IgD-negative memory B cell (primary cell): ENCODE measurements around the gene XPA. TPM values are rescaled to one million over a fixed set of nuclear protein-coding genes. Genes with fewer than 3 reads are reported as not detected.
"Not testable (repeated sequence)": the region's sequence is repeated elsewhere in the genome, so short reads cannot be mapped to it uniquely, and the experiment has no call there.

Experiments used
- H3K27ac Mint-ChIP-seq, 3 donors: one replicate each; pipeline ENCODE4 v1.8.0; 2020 to 2022; ENCODE audit warnings: mild to moderate bottlenecking in 3 of 3, mixed read lengths in 3 of 3, moderate library complexity in 1 of 3
- H3K27me3 Mint-ChIP-seq: one replicate; pipeline ENCODE4 v1.8.0; 2021; ENCODE audit warnings: mixed read lengths
- H3K36me3 Mint-ChIP-seq: one replicate; pipeline ENCODE4 v1.8.0; 2020; ENCODE audit warnings: mild to moderate bottlenecking, mixed read lengths
- H3K4me1 Mint-ChIP-seq, 3 donors: one replicate each; pipeline ENCODE4 v1.8.0; 2020 to 2022; ENCODE audit warnings: mixed read lengths in 3 of 3, mild to moderate bottlenecking in 1 of 3
- H3K4me3 Mint-ChIP-seq, 4 donors: one replicate each; pipeline ENCODE4 v1.8.0; 2020 to 2022; ENCODE audit warnings: mild to moderate bottlenecking in 4 of 4, mixed read lengths in 4 of 4, moderate library complexity in 3 of 4
- H3K9me3 Mint-ChIP-seq, 3 donors: one replicate each; pipeline ENCODE4 v1.8.0; 2020 to 2021; ENCODE audit warnings: mixed read lengths in 3 of 3, mild to moderate bottlenecking in 1 of 3
- polyA plus RNA-seq: library from polyadenylated mRNA; unstranded; fragments of 300-500 nt; fragmentation: Illumina TruSeq; gene quantifications from one replicate; pipeline ENCODE4 v1.2.3, GENCODE V29; 2021

The XPA gene
- polyA plus RNA-seq, 1 donor from 2014 or later: 33.6 TPM

DNA sequence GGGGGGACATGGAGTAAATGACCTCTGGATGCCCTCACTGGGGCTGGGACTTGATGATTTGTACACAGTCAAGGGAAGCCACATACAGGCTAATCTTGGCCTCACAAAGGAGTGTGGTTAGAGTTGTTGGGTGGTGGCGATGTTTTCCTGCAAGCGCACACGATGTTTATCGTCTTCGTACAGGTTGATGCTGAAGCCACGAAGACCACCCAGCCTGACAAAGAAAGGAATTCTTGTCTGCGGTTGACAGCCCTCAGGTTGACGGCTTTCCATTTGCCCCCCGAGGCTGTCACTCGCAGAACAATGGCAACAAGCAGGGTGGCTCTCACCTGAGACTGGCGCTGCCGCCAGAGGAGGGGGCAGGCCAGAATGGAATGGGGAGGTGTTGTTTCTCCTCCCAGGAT is 14.1 kb upstream of the XPA start:
- Mint-ChIP-seq H3K36me3 (no peaks in the 10 kb centered on the region), H3K9me3 (no peaks in the 10 kb centered on the region), H3K4me3 (no peak overlapping the region), H3K27ac (peak overlapping the region in 1 of 3 donors; percentile 31), H3K4me1 (peaks cover 0 to 3% (median 0%) of the 10 kb centered on the region in 3 donors), H3K27me3 (peaks cover 9% of the 10 kb centered on the region)

DNA sequence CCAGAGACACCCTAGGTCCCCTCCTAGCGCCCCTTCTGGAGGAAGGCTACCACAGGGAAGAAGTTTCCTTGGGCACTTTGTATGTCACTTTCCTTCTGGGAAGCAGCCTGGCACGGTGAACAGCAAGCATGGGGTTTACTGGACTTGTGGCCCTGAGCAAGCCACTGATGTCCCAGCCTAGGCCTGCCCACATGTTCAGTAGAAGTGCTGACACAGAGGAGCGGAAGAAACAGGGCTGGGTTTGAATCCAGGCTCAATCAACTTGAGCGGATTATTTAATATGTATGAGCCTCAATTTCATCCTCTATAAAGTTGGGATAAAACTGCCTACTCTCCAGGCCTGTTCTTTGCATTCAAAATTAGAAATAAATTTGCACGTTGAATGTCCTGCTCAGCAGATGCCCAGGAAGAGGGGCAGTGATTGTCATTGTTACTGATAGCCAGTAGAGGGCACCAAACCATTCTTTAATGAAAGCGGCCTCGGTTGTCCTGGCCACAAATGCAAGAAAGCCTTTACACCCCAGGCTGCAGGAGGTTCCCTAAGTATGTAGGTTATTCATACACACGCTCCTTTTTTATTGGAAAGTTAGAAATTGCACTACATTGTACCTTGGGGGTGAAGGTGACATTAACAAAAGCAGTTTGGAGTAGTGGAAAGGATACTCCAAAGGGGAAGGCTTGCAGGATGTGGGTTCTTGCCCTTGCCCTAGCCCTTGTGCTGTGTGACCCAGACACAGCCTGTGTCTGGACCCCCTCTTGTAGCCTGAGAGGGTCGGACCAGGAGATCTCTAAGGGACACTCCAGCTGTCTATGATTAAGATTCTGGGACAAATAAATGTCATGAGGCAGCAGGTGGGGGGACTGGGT is 13.4 kb upstream of the XPA start:
- H3K9me3 Mint-ChIP-seq: no peaks in the 10 kb centered on the region
- H3K27me3 Mint-ChIP-seq: peaks cover 8% of the 10 kb centered on the region
- H3K27ac Mint-ChIP-seq: peak overlapping the region in 1 of 3 donors; percentile 31
- H3K4me1 Mint-ChIP-seq: peaks cover 0 to 3% (median 0%) of the 10 kb centered on the region in 3 donors
- peak overlapping the region in 1 of 4 donors; percentile 61 for H3K4me3 Mint-ChIP-seq
- no peaks in the 10 kb centered on the region for H3K36me3 Mint-ChIP-seq

DNA sequence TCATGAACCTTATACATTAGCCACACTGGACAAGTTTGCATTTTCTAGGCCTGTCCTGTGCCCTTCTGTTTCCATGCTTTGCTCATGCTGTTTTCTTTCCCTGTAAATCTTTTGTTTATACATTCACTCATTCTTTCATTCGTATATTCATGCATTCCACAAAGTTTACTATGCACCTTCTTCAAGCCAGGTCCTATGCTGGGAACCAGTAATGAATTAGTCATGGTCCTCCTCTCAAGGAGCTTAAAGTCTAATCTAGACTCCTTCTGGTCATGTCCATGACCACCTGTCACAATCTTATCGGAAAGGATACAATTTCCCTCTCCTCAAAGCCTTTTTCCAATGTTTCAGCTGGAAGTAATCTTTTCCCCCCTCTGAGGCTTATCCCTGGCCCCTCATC is 9.1 kb upstream of the XPA start:
- Mint-ChIP-seq H3K4me1 (peaks cover 0 to 3% (median 0%) of the 10 kb centered on the region in 3 donors), H3K36me3 (peaks cover 2% of the 10 kb centered on the region), H3K27ac (peak overlapping the region in 1 of 3 donors; percentile 18), H3K27me3 (peaks cover 8% of the 10 kb centered on the region), H3K4me3 (no peak overlapping the region), H3K9me3 (no peaks in the 10 kb centered on the region)

DNA sequence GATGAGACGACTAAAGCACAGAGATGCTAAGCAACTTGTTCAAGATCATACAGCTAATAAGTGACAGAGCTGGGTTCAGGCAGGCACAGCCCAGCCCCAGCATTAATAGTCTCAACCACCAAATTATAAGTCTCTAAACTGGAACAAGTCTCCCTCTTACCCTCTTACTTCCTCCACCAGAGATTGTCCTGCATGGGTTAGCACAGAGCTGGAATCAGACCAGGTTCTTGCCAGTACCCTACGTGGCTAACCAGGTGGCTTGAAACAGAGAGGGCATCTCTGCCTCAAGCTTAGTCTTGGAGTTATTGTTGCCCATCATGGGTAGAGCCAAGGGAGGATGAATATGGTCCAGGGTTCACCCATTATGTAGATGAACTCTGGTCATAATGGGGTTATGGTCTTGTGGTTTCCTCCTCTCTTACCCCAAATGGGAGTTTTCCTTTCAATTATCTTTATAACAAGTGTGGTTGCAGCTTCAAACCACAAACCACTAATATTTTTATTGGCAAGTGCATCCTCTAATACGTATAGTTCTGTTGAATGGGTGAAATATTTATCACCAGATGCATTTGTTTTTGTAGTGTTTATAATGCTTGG is 8.3 kb upstream of the XPA start:
- Mint-ChIP-seq H3K36me3 (peaks cover 2% of the 10 kb centered on the region), H3K4me1 (no peaks in the 10 kb centered on the region), H3K9me3 (no peaks in the 10 kb centered on the region), H3K27me3 (peaks cover 8% of the 10 kb centered on the region), H3K4me3 (no peak overlapping the region), H3K27ac (peak overlapping the region in 1 of 3 donors; percentile 18)

DNA sequence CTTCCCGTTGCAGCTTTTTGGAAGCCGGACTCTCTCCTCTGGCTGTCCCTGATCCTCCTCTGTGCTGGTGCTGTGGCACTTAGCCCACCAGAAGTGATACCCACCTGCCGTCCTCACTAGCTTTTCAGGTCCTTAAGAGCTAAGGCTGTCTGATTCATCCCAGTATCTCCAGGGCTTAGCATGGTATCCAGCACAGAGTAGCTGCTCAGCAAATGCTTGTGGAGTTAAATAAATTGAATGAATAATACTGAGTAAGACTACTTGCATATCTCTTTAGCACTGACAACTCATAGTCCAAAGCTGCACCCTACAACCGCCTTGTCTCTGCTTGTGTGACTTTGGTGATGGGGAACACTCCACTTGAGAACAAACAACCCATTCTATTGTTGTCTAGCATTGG is 7.7 kb upstream of the XPA start:
- peaks cover 5% of the 10 kb centered on the region for H3K27me3 Mint-ChIP-seq
- H3K27ac Mint-ChIP-seq: no peak overlapping the region
- H3K36me3 Mint-ChIP-seq: peaks cover 2% of the 10 kb centered on the region
- H3K9me3 Mint-ChIP-seq: no peaks in the 10 kb centered on the region
- H3K4me3 Mint-ChIP-seq: no peak overlapping the region
- H3K4me1 Mint-ChIP-seq: peaks cover under 1% of the 10 kb centered on the region in 3 donors

DNA sequence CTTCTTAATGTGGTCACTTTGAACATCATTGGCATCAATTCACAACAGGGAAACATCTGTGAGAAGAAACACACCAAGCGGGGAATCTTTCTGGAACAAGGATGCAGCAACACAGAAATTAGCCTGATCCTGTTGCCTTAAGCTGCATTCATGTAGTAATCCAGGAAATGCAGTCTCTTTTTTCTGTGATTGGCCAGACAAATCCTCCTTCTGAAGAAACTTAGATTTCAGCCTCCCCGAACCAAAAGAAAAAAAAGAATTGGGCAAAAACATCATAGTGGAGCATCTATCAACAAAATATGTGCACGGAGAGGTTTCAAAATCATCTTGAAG is 7.2 kb upstream of the XPA start:
- Mint-ChIP-seq H3K4me1 (peaks cover 6% of the 10 kb centered on the region in 3 donors), H3K27me3 (peaks cover 5% of the 10 kb centered on the region), H3K9me3 (no peaks in the 10 kb centered on the region), H3K27ac (no peak overlapping the region), H3K4me3 (no peak overlapping the region), H3K36me3 (peaks cover 2% of the 10 kb centered on the region)

DNA sequence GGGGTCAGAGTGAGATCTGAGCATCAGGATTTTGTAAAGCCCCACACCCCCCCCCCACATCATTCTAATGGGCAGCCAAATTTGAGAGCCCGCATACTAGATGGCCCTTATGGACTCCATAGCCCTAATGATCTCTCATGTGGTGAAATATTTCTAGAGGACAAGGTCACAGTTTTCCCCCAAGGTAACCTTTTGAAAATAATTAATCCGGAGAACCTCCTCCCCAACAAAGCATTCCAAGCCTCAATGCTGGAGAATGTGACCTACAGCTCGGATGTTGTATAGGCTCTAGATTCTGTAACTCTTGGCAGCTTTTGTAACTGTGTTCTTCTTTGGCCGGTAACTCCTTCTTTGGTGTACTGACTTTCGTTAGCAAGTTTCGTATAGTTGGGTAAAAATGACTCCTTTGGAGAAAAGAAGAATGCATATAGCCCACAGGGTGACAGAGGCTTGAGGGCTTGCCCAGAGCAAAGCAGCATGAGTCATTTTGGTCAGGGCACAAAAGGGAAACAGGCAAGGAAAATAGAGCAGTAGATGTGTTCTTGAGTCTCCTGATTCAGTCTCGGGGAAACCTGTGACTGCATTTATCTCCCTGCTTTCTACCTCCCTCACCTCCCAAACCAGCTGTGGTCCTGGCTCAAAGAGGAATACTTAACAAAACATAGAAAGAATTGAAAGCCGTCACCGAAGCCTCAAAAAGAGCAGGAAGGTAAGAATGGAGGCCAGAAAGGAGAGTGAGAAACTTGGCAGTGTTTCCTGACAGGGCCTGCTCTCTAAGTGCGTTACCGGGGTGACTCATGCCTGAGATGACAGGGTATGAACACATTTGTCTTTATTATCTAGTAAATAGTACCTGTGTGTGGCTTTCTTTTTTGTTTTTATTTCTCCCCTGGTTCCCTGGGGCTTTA is 6.6 kb upstream of the XPA start:
- H3K4me3 Mint-ChIP-seq: no peak overlapping the region

DNA sequence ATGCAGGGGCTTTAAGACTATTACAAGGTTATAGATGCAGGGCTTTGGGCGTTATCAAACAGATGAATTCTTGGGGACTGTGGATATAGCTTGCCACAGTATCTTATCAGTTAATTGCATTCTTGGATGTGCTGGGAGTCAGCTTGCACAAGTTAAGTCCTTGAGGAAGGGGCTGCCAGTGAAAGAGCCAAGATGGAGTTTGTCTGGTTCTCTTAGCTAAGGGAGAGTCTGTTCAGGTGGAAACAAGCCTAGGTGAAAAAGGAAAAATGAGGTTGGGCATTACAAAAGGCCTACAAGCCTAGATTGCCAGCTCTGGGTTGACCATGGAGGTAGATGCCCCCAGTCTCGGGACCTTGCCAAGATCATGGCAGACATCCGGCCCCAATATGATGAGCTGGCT is 2.7 kb upstream of the XPA start:
- H3K9me3 Mint-ChIP-seq, H3K27me3 Mint-ChIP-seq, H3K36me3 Mint-ChIP-seq: not testable (repeated sequence)
- H3K4me1 Mint-ChIP-seq: peaks cover 26 to 40% (median 39%) of the 10 kb centered on the region in 3 donors
- peak overlapping the region in 2 of 3 donors; percentile 50 to 54 for H3K27ac Mint-ChIP-seq
- H3K4me3 Mint-ChIP-seq: peak overlapping the region; percentile 67 to 93 (median 82)

More for the DNA sequence above, 6.6 kb upstream of the XPA start:
- H3K27me3 Mint-ChIP-seq: peaks cover 4% of the 10 kb centered on the region
- H3K9me3 Mint-ChIP-seq: no peaks in the 10 kb centered on the region
- H3K36me3 Mint-ChIP-seq: peaks cover 2% of the 10 kb centered on the region
- peaks cover 9 to 10% (median 10%) of the 10 kb centered on the region in 3 donors for H3K4me1 Mint-ChIP-seq
- H3K27ac Mint-ChIP-seq: no peak overlapping the region

DNA sequence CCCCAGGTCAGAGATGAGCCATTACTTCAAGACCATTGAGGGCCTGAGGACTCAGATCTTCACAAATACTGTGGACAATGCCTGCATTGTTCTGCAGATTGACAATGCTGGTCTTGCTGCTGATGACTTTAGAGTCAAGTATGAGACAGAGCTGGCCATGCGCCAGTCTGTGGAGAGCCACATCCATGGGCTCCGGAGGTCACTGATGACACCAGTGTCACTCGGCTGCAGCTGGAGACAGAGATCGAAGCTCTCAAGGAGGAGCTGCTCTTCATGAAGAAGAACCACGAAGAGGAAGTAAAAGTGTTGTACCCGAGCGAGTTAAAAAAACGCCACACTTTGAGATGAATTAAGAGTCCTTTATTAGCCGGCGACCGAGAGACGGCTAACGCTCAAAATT is 2.1 kb upstream of the XPA start:
- not testable (repeated sequence) for H3K27me3 Mint-ChIP-seq, H3K9me3 Mint-ChIP-seq, H3K36me3 Mint-ChIP-seq
- H3K27ac Mint-ChIP-seq: peak overlapping the region; percentile 10 to 54 (median 50)
- peaks cover 31 to 45% (median 43%) of the 10 kb centered on the region in 3 donors for H3K4me1 Mint-ChIP-seq
- H3K4me3 Mint-ChIP-seq: peak overlapping the region; percentile 67 to 93 (median 82)

DNA sequence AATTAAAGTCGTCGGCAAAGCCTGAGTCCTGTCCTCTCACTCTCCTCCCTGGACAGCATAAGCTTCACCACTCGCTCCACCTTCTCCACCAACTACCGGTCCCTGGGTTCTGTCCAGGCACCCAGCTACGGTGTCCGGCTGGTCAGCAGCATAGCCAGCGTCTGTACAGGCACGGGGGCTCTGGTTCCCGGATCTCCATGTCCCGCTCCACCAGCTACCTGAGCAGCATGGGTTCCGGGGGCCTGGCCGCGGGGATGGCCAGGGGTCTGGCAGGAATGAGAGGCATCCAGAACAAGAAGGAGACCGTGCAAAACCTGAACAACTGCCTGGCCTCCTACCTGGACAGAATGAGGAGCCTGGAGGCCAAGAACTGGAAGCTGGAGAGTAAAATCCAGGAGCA is 1.7 kb upstream of the XPA start:
- Mint-ChIP-seq H3K27ac (peak overlapping the region in 1 of 3 donors; percentile 54), H3K36me3 (peaks cover 2% of the 10 kb centered on the region), H3K4me3 (peak overlapping the region in 3 of 4 donors; percentile 67 to 92 (median 73)), H3K27me3 (no peaks in the 10 kb centered on the region), H3K9me3 (no peaks in the 10 kb centered on the region), H3K4me1 (peaks cover 36 to 50% (median 47%) of the 10 kb centered on the region in 3 donors)

DNA sequence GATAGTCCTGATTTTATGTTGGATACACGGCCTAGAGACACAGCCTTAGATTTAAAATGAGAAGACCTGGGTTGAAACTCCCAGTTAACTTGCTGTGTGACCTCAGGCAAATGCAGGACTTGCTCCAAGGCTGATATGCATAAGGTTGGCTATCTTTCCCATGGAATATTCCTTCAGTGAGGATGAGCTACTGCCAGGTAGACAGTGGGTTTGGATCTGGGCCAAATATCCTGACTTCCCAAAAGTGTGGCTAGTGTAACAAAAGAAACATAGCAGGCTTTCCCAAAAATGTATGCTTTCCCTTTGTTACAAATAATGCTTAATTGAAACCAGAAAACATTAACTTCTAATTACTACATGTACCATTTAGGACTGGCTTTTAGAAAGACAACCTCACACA is 697 bp upstream of the XPA start:
- peak overlapping the region; percentile 44 to 94 (median 92) for H3K27ac Mint-ChIP-seq

DNA sequence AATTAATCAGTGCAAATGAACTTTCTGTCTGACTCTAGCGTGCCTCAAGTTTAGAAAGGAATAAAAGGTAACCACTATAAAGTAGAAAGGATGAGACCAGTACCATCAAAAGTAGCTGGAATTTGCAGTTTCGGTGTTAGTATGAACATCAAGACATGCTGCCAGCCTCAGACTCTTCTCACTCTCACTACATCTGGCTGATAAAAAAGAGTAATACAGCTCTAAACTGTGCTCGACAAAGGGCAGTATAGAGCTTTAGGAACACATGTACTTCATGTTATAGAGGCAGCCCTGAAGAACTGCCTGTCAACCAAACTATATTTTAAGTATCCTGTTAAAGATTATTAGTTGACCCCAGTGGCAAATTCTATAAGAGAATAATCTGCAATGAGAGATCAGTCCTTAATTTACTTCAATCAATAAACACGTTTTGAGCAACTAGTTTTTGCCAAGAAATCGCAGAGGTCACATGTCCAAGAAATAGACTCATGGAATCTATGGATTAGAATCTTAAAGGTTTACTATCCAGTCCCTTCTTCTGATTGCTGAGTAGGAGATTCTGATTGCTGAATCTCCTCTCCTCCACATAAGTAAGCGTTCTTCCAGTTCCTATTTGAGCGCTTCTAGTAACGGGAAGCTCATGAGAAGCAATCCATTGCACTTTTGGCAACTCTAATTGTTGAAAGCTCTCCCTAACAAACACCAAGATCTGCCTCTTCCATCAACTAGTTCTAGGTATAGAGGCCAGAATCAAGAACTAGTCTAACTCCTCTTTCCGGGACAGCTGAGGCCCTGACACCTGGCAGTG is 941 bp downstream of the XPA start:
- Mint-ChIP-seq H3K4me3 (peak overlapping the region; percentile 89 to 96 (median 94)), H3K27me3 (no peaks in the 10 kb centered on the region), H3K9me3 (no peaks in the 10 kb centered on the region), H3K36me3 (peaks cover 1% of the 10 kb centered on the region), H3K4me1 (peaks cover 42 to 59% (median 55%) of the 10 kb centered on the region in 3 donors), H3K27ac (peak overlapping the region; percentile 44 to 94 (median 92))

More for the DNA sequence above, 697 bp upstream of the XPA start:
- Mint-ChIP-seq H3K36me3 (peaks cover 2% of the 10 kb centered on the region), H3K9me3 (no peaks in the 10 kb centered on the region), H3K27me3 (no peaks in the 10 kb centered on the region), H3K4me3 (peak overlapping the region; percentile 89 to 96 (median 94)), H3K4me1 (peaks cover 42 to 59% (median 55%) of the 10 kb centered on the region in 3 donors)

DNA sequence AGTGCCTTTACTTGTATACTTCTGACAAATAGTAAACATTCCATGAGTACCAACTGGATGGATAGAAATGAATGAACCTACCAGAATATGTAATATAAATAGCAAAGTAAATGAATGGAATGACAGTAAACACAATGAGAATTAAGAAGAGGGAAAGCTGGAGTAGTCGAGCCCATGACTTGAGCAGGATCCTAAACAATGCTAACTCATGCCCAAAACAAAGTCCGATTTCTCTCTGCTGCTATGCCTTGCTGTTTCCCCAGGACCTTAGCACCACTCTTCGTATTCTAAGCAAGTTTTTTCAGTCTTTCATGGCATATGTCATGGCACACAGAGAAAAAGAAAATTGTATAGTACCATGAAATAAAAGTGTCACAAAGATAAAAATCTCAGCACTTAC is 1.8 kb downstream of the XPA start:
- Mint-ChIP-seq H3K4me3 (peak overlapping the region in 3 of 4 donors; percentile 92 to 96 (median 95)), H3K36me3 (peaks cover 3% of the 10 kb centered on the region), H3K27me3 (no peaks in the 10 kb centered on the region), H3K4me1 (peaks cover 42 to 59% (median 55%) of the 10 kb centered on the region in 3 donors), H3K27ac (peak overlapping the region in 1 of 3 donors; percentile 39), H3K9me3 (no peaks in the 10 kb centered on the region)

DNA sequence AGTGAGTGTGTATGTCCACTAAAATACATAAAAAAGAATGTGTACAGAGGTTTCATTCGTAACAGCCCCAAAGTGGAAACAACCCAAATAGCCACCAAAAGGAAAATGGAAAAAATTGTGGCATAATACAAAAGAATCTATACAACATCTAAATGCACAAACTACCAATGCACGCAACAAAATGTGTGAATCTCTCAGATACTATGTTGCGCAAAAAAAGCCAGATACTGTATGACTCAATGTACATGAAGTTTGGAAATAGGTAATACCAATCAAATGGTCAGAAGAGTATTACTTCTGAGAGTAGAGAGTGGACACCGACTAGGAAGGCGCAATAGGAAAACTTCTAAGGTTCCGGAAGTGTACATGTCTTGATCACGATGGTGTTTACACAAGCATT is 2.4 kb downstream of the XPA start:
- peaks cover 3% of the 10 kb centered on the region for H3K36me3 Mint-ChIP-seq
- H3K9me3 Mint-ChIP-seq: no peaks in the 10 kb centered on the region
- peaks cover 40 to 58% (median 53%) of the 10 kb centered on the region in 3 donors for H3K4me1 Mint-ChIP-seq
- peak overlapping the region in 2 of 3 donors; percentile 39 to 67 for H3K27ac Mint-ChIP-seq
- no peaks in the 10 kb centered on the region for H3K27me3 Mint-ChIP-seq
- H3K4me3 Mint-ChIP-seq: peak overlapping the region in 3 of 4 donors; percentile 56 to 96 (median 57)
